ENCODE data around the gene VIL1. TPM values are rescaled to one million over a fixed set of nuclear protein-coding genes. Genes with fewer than 3 reads are reported as not detected.

Gene VIL1
- total and polyA plus RNA-seq, 2 of the 13 experiments (the other 11 are each of a cell fraction or from before 2014, with no cell fraction given), result 287 to 301 TPM

DNA sequence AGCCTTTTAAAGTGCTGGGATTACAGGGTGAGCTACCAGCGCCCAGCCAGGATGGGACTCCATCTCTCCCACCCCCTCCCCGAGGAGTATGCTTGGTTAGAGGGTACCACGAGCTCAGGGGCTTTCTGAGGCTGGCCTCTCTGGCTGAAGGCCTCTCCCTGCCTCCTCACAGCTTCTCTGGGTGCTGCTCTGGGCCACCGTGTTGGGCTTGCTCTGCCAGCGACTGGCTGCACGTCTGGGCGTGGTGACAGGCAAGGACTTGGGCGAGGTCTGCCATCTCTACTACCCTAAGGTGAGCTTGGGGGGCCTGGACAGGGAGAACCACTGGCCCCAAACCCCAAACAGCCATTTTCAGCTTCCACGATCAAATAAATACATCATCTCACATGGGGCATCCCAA is 33.9 kb upstream of the VIL1 start:
- H3K9me3 ChIP-seq (ENCODE audit: low read length), result no peaks in the 10 kb centered on the region
- H3K4me3 ChIP-seq (replicated peaks in 1 of 3; ENCODE audit: insufficient read depth in 1 of 3, low read depth in 2 of 3, low read length in 3 of 3), result no peak overlapping the region
- in situ Hi-C loops (cut with HindIII; ENCODE audit: extremely low pct_ligation_motif_present, low pct_unique_long_range_greater_than_20kb) (no loop called here), intact Hi-C loops (cut with micrococcal nuclease; ENCODE audit: unreplicated experiment) (no loop called here)
- no peak overlapping the region for H3K27ac ChIP-seq (ENCODE audit: extremely low read length, insufficient read depth, low read length)
- DNase-seq (ENCODE audit: low spot score), result no peak
- no peak for FAIRE-seq
- POLR2A ChIA-PET, result no interaction called here
- TF ChIP-seq ZBTB38 (CRISPR knock-in tag; IDR thresholded peaks at IDR 0.05) (no peak), ZNF562 (CRISPR knock-in tag; IDR thresholded peaks at IDR 0.05; ENCODE audit: borderline replicate concordance) (no peak)
- TF ChIP-seq, protein P1, sequence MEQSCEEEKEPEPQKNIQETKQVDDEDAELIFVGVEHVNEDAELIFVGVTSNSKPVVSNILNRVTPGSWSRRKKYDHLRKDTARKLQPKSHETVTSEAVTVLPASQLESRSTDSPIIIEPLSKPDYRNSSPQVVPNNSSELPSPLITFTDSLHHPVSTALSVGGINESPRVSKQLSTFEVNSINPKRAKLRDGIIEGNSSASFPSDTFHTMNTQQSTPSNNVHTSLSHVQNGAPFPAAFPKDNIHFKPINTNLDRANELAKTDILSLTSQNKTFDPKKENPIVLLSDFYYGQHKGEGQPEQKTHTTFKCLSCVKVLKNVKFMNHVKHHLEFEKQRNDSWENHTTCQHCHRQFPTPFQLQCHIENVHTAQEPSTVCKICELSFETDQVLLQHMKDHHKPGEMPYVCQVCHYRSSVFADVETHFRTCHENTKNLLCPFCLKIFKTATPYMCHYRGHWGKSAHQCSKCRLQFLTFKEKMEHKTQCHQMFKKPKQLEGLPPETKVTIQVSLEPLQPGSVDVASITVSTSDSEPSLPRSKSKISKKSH (CRISPR knock-in tag; IDR thresholded peaks at IDR 0.05; ENCODE audit: borderline replicate concordance), result 0 out of 2 replicates have a peak, but pooled peaks have one; percentile 39
- ATAC-seq, result no peak
- H2AFZ ChIP-seq (ENCODE audit: low read length), result no peak overlapping the region
- peaks cover 80% of the 10 kb centered on the region for H3K4me1 ChIP-seq (ENCODE audit: insufficient read depth, low read length)
- no peaks in the 10 kb centered on the region for H3K79me2 ChIP-seq (ENCODE audit: insufficient read depth, low read length)
- H3K27me3 ChIP-seq (ENCODE audit: control insufficient read depth in 1 of 2, insufficient read depth in 2 of 2, low read length in 2 of 2), result peaks cover 11 to 31% of the 10 kb centered on the region in 2 experiments
- no peak overlapping the region for H3K9ac ChIP-seq (ENCODE audit: insufficient read depth, low read depth, low read length)
- BruUV-seq (replicated peaks), result no TSS peak
- no peaks in the 10 kb centered on the region for H3K36me3 ChIP-seq (replicated peaks in 1 of 2; ENCODE audit: control insufficient read depth in 1 of 2, insufficient read depth in 2 of 2, low read length in 2 of 2)
- no peak overlapping the region for H3K4me2 ChIP-seq (ENCODE audit: low read depth, low read length)
- H4K20me1 ChIP-seq (ENCODE audit: insufficient read depth, low read length), result no peaks in the 10 kb centered on the region
- CTCF ChIA-PET (ENCODE audit: low intra/inter-chr PET ratio, low total read pairs), result no interaction called here
- 35% methylated on average over 9 of the region's 9 CpGs for WGBS (ENCODE audit: low lambda C conversion rate)

DNA sequence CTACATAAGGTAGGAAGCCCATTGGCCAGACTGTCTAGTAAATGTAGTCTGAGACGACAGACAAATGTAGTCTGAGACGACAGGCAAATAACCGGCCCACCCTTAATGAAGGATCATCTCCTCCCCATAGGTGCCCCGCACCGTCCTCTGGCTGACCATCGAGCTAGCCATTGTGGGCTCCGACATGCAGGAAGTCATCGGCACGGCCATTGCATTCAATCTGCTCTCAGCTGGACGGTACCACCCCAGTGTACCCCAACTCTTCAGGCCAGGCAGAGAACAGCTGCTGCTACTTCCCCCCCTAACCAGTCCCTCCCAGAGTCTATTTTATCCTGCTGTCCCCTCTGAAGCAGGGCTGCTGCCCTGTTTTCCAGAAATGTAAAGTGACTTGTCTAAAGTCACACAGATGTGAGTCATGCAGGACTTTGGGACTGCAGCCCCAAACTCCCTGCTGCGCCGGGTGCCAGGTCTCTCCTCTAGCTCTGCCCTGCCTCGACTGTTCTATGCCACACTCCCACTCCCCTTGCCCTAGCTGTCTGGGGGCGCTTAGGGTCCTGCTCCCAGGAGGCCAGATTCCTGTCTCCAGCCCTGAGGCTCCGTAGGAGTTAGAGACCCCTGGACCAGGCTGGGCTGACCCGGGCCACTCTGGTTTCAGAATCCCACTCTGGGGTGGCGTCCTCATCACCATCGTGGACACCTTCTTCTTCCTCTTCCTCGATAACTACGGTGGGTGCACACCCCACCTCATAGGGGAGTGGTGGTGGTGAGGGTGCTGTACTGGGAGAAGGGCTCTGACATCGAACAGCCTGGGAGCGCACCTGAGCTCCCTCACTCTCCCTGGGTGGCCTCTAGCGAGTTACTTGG is 32.2 kb upstream of the VIL1 start:
- Histone ChIP-seq H3K4me1 (ENCODE audit: insufficient read depth, low read length) (peaks cover 84% of the 10 kb centered on the region), H3K79me2 (ENCODE audit: insufficient read depth, low read length) (no peaks in the 10 kb centered on the region), H3K9me3 (ENCODE audit: low read length) (no peaks in the 10 kb centered on the region), H3K4me2 (ENCODE audit: low read depth, low read length) (peak overlapping the region; percentile 87), H4K20me1 (ENCODE audit: insufficient read depth, low read length) (no peaks in the 10 kb centered on the region), H3K27me3 (ENCODE audit: control insufficient read depth in 1 of 2, insufficient read depth in 2 of 2, low read length in 2 of 2) (peaks cover 10 to 28% of the 10 kb centered on the region in 2 experiments), H3K4me3 (replicated peaks in 1 of 3; ENCODE audit: insufficient read depth in 1 of 3, low read depth in 2 of 3, low read length in 3 of 3) (peak overlapping the region; percentile 9 to 57 (median 11); a peak in 5 of 6 replicates), H2AFZ (ENCODE audit: low read length) (no peak overlapping the region), H3K36me3 (replicated peaks in 1 of 2; ENCODE audit: control insufficient read depth in 1 of 2, insufficient read depth in 2 of 2, low read length in 2 of 2) (no peaks in the 10 kb centered on the region), H3K27ac (ENCODE audit: extremely low read length, insufficient read depth, low read length) (no peak overlapping the region), H3K9ac (ENCODE audit: insufficient read depth, low read depth, low read length) (peak overlapping the region; percentile 58)
- ChIA-PET POLR2A (interaction anchor here (0.7 to 2.6 kb wide), 14 partner anchors 10 to 117 kb away, joined by 3 to 14 read pairs (median 4); partner anchors contain the start of genes AAMP, CATIP, CTDSP1 and PNKD), CTCF (ENCODE audit: low intra/inter-chr PET ratio, low total read pairs) (no interaction called here)
- no peak for FAIRE-seq
- in situ Hi-C loops (cut with HindIII; ENCODE audit: extremely low pct_ligation_motif_present, low pct_unique_long_range_greater_than_20kb) (no loop called here), intact Hi-C loops (cut with micrococcal nuclease; ENCODE audit: unreplicated experiment) (loop anchor here (1.0 to 2.0 kb wide), 2 partner anchors 16 to 86 kb away; no protein-coding TSS in a partner anchor)
- ATAC-seq, result peak; percentile 56
- TSS peak; percentile 79 for BruUV-seq (replicated peaks)
- DNase-seq (ENCODE audit: low spot score), result no peak
- WGBS (ENCODE audit: low lambda C conversion rate), result 26% methylated on average over 22 of the region's 23 CpGs
- TF ChIP-seq GTF3A (CRISPR knock-in tag; conservative IDR thresholded peaks at IDR 0.05) (no peak), ZNF790 (CRISPR knock-in tag; IDR thresholded peaks at IDR 0.05; ENCODE audit: borderline replicate concordance) (0 out of 2 replicates have a peak, but pooled peaks have one; percentile 14), ZSCAN29 (CRISPR knock-in tag; conservative IDR thresholded peaks at IDR 0.05) (0 out of 2 replicates have a peak, but pooled peaks have one; percentile 29), MAFK (conservative IDR thresholded peaks at IDR 0.05 in 1 of 2, IDR thresholded peaks at IDR 0.05 in 1 of 2; ENCODE audit: low read length in 2 of 2) (no peak), ZNF841 (CRISPR knock-in tag; IDR thresholded peaks at IDR 0.05; ENCODE audit: borderline replicate concordance) (no peak), ZNF572 (CRISPR knock-in tag; IDR thresholded peaks at IDR 0.05) (peak; percentile 90; the same call in 1 of the 2 replicates), MIER2 (CRISPR knock-in tag; IDR thresholded peaks at IDR 0.05) (no peak), MED13 (CRISPR knock-in tag; IDR thresholded peaks at IDR 0.05) (no peak), SNAI1 (CRISPR knock-in tag; IDR thresholded peaks at IDR 0.05; ENCODE audit: borderline replicate concordance) (no peak), TEAD3 (CRISPR knock-in tag; optimal IDR thresholded peaks at IDR 0.05; ENCODE audit: borderline replicate concordance) (peak; percentile 10)

Measured in HepG2 (cell line).